DMS153 treated with DMSO at 0.1 percent for 48 hours (cell line): ENCODE results near the gene GPR25.
A peak's percentile ranks its signal among the peaks of the same experiment; 100 is the strongest.

Source experiments
- DNase-seq: peaks from one replicate; lab custom pipeline; 2025; ENCODE audit not compliant: unreplicated experiment; lab: John Stamatoyannopoulos, UW

Gene GPR25

GRCh38 chr1:200873116-200873670 lies 412 bp downstream of the GPR25 start:
- no peak for DNase-seq

GRCh38 chr1:200873671-200874397 lies 1.1 kb downstream of the GPR25 start:
- DNase-seq = no peak

- DNase-seq = no peak
These were observed 1.9 kb downstream of the GPR25 start for GRCh38 chr1:200874694-200875093.

DNA sequence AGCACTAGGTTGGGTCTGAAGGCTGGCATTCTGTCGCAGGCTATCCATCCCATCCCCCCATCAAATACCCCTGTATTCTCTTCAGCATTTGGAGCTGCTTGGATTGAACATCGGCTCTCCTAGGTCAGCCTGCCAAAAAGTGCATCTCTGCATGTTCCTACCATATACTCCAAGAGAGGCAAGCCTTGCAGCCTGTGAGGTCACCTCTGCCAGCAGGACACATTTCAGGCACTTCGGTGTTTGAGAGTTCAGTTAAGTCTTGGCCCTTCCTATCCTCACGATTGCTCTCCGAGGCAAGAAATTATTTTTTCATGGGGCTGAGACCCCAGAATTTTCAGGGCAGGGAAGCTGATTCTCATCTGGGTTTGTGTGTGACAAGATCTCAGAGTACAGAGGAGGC lies 2.6 kb downstream of the GPR25 start:
- no peak for DNase-seq

DNA sequence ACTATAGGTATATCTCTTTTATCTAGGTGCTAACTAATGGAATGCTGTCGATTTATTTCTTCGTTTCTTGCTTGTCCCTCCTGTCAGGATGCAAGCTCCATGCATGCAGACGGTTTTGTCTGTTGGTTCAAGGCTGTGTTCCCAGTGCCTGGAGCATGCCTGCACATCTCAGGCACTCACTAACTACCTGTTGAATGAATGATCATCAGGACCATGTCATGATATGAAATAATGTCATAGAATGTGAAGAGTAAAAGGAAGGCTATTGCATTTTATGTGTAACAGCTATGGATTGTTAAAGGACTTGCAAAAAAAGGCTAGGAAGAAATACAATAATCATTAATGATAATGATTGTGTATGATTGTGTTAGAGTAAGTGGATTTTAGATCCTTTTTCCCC lies 4.2 kb downstream of the GPR25 start:
- DNase-seq = no peak

- DNase-seq = no peak
These were observed 5.2 kb downstream of the GPR25 start for GRCh38 chr1:200877839-200878551.

- no peak for DNase-seq
These were observed 7.4 kb downstream of the GPR25 start for GRCh38 chr1:200880212-200880611.

DNA sequence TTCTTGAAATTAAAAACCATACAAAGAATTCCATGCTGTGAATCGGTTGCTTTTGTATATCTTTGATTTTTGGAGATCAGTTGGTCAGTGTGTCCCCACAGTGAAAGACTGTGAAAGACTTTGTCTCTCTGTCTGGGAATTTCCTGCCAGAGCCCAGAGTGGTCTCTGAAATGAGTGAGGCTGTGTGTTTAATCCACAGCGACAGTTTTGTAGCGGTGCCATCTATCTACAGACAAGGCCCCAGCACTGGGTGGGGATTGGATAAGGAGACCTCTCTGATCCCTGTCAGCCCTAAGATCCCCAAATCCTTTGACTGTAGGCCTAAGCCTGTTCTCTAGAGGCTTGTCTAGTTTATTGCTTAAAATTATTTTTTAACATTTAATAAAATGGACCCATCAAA lies 10.3 kb downstream of the GPR25 start:
- no peak for DNase-seq

GRCh38 chr1:200885623-200886402 lies 13.0 kb downstream of the GPR25 start:
- DNase-seq = no peak

DNA sequence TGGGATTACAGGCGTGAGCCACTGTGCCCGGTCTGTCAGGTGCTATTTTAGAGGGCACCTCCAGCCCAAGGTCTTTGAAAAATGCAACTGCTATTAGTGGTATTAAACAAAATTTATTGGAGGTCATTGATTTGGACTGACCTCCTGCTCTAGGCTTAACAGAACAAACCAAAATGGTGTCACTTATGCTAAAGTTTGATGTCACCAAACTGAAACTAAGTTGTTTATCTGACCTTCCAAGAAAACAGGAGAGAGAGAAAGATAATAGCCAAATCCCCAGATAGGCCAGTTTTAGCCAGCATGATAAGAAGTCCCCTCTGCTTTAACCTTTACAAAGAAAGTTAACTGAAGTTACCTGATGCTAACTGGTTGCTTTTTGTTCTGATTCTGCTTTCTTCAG lies 13.8 kb downstream of the GPR25 start:
- DNase-seq = no peak

GRCh38 chr1:200887036-200887435 lies 14.3 kb downstream of the GPR25 start:
- no peak for DNase-seq

GRCh38 chr1:200887772-200888348 lies 15.1 kb downstream of the GPR25 start:
- DNase-seq = no peak

DNA sequence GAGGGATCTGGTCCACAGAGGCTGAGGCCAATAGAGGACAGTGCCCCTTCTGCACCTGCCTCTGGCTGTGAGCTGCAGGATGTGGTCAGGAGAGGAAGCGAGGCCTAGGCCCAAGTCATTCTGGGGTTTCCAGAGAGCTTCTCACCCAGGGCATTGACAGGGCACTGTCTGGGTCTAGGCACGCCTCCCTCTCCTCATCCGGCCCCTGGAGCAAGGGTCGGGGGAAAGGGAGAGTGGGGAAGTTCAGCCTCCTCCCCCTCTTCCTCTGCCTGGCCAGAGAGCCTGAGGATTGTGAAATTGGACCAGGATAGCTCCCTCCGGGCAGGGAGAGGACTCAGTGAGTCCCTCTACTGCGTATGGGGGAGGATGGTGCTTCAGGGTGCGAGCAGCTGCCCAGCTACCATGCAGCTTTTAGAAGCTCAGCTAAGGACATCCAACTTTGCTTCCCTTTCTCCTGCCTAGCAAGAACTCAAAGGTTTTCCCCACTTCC lies 15.6 kb downstream of the GPR25 start:
- no peak for DNase-seq

- no peak for DNase-seq
These were observed 16.8 kb downstream of the GPR25 start for GRCh38 chr1:200889571-200889970.

- no peak for DNase-seq
These were observed 17.2 kb downstream of the GPR25 start for GRCh38 chr1:200890027-200890426.

DNA sequence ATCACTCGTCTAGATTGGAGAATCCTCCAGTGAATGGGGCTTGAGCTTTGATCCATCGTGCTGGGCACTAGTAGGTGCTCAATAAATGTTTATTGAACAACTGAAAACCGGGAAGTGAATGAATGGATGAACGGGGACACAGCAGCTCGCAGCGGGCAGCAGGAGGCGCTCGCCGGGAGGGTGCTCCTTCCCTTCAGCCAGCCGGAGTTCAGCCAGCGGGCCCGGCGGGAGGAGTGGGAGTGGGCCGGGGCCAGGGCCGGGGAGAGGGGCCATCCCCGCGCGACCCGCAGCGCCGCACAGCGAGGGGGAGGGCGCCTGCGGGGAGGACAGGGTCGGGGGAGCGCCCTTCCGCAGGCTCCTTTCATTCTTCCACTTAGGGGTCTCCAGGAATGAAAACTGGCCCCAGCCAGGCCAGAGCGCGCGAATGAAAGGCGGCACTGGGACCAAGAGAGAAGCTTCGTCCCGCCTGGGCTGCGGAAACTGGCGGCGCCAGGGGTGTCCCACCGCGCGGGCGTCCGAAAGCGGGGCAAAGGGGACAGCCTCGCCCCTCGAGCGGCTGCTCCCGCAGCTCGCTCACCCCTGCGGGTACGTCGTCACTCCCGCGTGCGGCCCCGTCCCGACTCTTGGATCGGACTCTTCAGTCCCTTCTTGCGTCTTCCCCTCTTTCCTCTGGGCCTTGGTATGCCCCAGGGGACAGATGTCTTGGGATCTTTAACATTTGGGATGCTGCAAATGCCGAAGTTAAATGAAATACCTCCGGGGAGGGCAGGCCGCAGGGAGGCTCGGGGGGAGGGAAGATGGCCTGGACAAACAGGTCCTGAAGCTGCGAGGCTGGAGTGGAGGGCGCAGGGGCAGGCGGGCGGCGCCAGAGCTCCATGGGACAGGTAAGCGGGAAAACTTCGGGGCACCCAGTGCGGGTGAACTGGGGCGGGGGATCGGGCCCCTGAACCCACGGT lies 18.3 kb downstream of the GPR25 start:
- DNase-seq = peak; percentile 36

GRCh38 chr1:200891774-200892157 lies 19.0 kb downstream of the GPR25 start:
- no peak for DNase-seq

DNA sequence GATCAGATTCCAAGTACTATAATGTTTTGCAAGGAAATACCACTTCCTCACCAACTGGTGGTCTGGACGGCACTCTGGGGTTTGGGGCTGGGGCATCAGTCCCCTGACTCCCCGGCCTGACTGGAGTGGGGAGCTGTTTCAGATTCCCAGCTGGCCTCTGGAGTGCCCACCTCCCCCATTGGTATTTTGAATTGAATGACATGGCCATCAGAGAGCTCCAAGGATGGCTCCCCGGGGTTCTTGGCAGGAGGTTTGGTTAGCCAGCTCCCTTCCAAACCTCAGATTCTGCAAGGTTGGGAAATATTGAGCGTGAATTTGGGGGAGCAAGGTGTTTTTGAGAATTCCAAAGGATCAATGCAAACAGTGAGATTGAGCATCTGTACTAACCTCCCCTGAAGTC lies 19.8 kb downstream of the GPR25 start:
- DNase-seq = no peak

DNA sequence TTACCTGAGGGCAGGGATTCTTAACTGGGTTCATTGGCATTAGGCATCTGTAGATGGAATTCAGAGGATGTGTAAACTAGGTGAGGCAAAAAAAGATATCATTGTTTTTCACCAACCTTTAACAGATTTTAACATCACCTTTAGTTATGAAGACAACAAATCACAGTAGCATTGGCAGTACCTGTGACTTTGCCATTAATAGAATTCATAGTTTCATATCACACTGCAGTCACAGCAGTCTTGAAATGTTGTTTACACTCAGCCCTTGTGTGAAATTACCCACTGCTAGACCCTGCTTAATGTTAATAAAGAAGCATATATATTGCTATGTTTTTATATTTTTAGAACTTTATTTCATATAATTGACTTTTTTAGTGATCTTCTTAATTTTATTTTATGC lies 20.2 kb downstream of the GPR25 start:
- DNase-seq = no peak

DNA sequence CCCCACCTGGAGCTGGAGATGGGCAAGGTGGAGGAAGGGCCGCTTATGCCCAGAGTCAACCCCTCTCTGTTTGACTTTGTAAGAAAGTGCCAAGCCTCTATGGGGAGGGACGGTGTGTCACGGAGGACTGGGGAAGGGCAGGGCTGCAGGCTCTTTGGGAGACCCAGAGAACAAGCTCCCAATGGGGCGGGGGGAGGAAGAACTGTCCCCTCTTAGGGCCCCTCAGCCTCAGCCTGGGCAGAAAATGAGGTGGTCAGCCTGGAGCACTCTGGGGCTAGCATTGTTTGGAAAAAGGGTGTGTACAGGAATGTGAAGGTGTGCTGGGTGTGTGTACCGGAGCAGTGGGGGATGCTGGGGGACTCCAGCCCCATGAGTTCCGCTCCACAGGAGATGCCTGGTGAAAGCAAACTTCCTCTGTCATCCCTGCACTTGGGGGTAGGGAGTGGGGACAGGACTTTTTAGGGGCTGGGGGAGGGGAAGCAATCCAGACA lies 20.7 kb downstream of the GPR25 start:
- no peak for DNase-seq
